ENCODE data around the gene RABL6.
"Not testable (repeated sequence)": the region's sequence is repeated elsewhere in the genome, so short reads cannot be mapped to it uniquely, and the experiment has no call there.

RABL6 gene

GRCh38 chr9:136776947-136777346 is 30.8 kb upstream of the RABL6 start:
- no peak for DNase-seq (ENCODE audit: low read depth)

DNA sequence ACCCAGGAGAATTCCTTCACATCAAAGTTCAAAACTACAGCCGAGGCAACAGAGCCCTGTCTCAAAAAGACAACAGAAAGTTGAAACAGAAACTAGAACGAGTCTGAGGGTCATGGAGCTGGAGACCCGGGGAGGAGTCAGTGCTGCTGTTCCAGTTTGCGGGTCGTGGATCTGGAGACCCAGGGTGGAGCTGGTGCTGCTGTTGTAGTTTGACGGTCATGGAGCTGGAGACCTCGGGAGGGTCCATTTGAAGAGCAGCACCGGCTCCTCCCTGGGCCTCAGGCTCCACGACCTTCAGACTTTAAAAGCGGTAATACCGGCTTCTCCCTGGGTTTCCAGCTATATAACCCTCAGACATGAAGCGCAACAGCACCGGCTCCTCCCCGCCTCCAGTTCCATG is 30.4 kb upstream of the RABL6 start:
- DNase-seq (ENCODE audit: low read depth), result no peak

GRCh38 chr9:136779808-136780207 is 27.9 kb upstream of the RABL6 start:
- DNase-seq (ENCODE audit: low read depth), result no peak

GRCh38 chr9:136782452-136782851 is 25.3 kb upstream of the RABL6 start:
- no peak for DNase-seq (ENCODE audit: low read depth)

- DNase-seq (ENCODE audit: low read depth), result no peak
Observed at GRCh38 chr9:136784249-136784996, 23.3 kb upstream of the RABL6 start.

DNA sequence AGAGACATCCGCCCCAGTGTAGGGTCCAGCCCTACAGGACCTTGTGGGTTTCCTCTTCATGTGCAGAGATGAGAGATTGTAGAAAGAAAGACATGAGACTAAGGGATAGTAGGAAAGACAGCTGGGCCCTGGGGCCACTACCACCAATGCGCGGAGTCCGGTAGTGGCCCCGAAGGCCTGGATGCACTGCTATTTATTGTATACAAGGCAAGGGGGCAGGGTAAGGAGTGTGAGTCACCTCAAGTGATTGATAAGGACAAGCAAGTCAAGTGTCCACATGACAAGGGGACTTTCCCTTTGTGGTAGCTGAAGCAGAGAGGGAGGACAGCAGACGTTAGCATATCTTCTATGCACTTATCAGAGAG is 22.8 kb upstream of the RABL6 start:
- DNase-seq (ENCODE audit: low read depth), result no peak

DNA sequence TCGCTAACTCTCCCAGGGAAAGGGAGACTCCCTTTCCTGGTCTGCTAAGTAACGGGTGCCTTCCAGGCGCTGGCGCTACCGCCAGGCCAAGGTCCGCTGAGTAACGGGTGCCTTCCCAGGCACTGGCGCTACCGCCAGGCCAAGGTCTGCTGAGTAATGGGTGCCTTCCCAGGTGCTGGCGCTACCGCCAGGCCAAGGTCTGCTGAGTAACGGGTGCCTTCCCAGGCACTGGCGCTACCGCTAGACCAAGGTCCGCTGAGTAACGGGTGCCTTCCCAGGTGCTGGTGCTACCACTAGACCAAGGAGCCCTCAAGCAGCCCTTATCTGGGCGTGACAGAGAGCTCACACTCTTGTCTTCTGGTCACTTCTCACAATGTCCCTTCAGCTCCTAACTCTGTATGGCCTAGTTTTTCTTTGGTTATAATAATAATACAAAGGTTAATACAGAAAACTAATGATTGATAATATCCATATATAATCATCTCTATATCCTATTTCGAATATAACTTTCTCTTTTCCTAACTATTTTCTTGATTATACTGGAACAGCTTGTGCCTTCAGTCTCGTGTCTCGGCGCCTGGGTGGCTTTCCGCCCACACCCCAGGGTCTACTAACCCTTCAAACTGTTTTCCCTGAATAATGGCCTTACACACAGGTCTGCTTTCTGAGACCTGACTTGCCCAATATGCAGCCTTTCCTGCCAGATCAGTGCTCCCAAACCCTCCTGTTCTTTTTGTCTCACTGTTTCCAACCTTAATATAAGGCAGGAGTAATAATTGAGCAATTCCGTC is 22.0 kb upstream of the RABL6 start:
- DNase-seq (ENCODE audit: low read depth), result not testable (repeated sequence)

DNA sequence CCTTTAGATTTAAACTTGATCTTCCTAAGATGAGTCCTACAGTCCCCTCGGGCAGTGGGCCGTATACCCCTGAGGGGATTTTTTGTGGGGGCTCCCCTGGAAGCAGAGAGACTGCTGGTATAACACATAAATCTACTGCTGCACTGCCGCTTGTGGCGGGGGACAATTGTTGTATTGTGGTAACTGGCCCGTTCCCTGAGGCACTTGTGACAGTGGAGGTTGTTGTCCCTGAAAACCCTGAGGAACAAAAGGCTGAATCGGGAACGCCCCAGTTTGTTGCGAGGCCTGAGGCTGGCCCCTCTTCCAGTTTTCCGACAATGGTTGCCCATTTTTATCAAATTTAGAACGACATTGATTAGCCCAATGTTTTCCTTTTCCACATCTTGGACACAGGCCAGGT is 21.3 kb upstream of the RABL6 start:
- no peak for DNase-seq (ENCODE audit: low read depth)

GRCh38 chr9:136786983-136787382 is 20.8 kb upstream of the RABL6 start:
- DNase-seq (ENCODE audit: low read depth), result not testable (repeated sequence)

DNA sequence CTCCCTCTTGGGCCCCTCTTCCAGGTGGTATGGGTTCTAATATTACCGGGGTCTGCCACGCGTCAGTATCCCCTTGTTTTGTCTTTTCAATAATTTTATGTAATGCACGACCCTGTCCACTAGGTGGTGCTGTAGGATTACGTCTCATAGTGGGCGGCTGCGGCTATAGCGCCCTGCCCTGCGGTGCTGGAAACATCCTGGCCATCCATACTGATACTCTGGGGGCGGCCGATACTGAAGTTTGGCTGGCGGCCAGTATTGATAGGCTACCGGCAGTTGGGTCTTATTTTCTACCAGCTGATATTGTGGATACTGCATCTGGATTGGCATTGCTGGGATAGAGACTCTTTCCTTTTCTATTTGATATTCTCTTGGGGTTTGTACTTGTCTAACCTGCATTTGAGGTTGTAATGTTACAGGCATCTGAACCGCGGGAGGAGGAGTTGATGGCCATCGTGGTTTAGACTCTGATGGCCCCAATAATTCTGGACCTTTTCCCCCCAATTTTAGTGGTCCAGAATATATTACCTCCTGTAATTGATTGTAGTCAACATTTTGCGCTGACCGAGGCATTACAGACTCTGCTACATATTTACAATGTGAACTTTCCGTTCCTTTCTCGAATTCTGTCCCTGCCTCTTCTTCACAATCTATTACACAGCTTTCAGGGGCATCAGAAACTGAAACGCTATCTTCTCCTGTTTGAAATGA is 19.9 kb upstream of the RABL6 start:
- peak; percentile 55 for DNase-seq (ENCODE audit: low read depth)

GRCh38 chr9:136788644-136789522 is 18.9 kb upstream of the RABL6 start:
- not testable (repeated sequence) for DNase-seq (ENCODE audit: low read depth)

- DNase-seq (ENCODE audit: low read depth), result no peak
Observed at GRCh38 chr9:136789523-136789937, 18.2 kb upstream of the RABL6 start.

DNA sequence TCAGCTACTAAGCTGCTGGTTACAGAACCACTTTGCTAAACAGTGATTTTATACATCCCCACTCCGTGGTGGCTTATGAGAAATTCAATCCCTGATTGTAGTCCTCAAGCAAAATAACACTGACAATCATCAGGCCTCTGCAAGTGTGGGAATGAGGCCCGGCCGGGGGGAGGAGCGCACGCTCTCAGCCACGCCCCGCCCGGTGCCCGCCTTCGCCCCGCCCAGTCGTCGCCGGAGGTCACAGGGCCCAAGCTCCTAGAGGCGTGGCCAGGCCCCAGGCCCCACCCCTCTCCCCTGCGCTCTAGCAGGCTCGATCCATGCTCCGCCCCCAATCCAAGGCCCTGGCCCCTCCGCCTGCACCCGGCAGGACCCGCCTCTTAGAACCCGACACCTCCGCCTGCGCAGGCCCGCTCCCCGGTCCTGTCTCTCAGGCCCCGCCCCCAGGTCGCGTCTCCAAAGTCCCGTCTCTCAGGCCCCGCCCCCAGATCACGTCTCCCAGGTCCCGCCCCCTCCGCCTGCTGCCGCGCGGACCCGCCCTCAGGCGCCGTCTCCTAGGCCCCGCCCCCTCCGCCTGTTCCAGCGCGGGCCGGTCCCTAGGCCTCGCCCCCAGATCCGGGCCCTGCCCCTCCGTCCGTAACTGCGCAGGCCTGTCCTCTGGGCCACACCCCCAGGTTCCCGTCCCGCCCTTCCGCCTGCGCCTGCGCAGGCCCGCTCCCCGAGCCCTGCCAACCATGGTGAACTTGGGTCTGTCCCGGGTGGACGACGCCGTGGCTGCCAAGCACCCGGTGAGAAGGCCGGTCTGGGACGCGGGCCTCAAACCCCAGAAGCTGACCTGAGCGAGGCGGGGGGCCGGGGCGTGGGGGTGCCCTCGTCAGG is 16.9 kb upstream of the RABL6 start, which contains the start of gene TMEM141:
Gene TMEM141, plus strand, starts transcription at position 705 of the 876 bp plus-strand sequence. Its CDS starts 27 bp downstream, at position 732.
- DNase-seq (ENCODE audit: low read depth), result peak; percentile 100

DNA sequence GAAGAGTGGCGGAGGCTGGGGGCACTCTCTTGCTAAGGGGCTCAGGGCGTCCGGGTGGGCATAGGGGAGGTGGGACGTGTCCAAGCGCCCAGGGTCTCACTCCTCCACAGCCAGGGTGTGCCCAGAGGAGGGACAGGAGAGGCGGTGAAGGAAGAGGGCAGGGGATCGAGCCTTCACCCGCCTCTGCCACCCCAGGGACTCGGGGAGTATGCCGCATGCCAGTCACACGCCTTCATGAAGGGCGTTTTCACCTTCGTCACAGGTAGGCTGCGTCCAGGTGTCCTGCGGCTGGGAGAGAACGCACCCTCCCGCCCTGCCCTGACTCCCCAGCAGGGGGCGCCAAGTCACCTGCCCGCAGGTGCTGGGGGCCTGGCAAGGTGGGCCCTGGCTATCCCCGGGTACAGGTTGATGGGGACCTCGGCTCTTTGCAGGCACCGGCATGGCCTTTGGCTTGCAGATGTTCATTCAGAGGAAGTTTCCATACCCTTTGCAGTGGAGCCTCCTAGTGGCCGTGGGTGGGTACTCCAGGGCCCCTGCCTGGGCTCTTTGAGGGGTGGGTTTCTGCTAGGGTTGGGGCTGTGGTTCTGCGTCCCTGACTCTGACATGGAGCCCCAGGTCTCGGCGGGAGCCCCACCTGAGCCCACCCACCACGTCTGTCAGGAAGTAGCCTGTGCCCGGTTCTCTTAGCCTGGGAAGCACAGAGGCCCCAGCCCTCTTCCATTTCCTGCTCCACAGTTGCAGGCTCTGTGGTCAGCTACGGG is 16.1 kb upstream of the RABL6 start:
- peak; percentile 52 for DNase-seq (ENCODE audit: low read depth)

GRCh38 chr9:136792321-136793085 is 15.2 kb upstream of the RABL6 start:
- no peak for DNase-seq (ENCODE audit: low read depth)

DNA sequence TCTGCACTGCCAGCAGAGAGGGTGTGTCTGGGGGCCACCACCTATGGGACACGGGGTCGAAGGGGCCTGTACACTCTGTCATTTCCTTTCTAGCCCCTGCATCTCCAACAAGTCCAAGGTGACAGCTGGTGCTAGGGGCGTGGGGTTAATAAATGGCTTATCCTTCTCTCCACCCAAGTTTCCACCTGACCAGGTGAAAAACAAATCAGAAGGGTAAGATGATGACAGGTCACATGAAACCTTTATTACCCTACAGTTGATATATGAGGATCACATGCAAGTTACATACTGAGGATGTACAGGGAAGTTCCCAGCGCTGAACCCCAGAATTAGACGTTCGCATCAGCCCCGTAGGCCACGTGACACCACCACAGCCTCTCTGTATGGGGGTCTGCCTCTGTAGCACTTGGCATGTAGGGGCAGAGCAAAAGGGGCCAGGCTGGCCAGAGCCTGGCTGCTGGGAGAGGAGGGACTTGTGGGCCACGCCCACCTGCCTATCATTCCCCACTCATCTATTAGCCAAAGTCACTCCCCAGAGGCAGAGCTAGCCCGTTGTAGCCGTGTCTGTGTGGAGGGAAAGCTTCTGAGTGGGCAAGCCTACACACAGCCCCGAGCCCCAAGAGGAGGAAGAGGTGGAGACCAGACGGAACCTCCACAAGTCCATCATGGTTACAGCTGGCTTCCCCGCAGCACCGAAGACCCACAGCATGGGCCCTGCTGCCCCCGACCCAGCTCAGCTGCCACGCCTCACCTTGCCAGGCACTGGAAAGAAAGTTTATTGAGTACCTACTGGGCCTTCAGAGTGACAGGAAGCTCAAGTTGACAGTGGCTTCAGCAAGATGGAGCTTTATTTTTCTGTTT is 14.4 kb upstream of the RABL6 start:
- DNase-seq (ENCODE audit: low read depth), result no peak

DNA sequence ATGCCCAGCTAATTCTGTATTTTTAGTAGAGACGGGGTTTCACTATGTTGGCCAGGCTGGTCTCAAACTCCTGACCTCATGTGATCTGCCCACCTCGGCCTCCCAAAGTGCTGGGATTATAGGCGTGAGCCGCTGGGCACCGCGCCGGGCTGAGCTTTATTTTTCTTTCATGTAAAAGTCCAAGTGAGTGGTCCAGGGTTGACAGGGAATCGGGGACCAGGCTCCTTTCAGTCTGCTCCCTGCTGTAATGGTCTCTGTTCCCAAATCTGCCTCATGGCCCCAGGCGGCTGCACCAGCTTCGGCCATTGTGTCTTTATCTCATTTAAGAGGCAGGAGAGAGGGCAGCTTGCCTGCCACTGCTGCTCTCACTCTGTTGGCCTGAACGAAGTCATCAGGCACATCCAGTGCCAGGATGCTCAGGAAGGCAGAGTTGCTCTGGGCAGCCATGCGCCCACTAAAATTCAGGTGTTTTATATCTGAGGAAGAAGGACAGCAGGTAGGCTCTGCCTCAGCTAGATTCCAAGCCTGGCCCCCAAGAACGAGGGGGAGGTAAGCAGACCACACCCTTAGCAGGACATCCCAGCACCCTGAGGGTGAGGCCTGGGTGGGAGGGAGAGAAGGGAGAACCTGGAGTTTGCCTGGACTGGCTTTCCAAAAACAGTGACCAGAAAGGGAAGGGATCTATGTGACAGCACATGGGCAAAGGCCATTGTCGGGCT is 13.3 kb upstream of the RABL6 start:
- DNase-seq (ENCODE audit: low read depth), result no peak

DNA sequence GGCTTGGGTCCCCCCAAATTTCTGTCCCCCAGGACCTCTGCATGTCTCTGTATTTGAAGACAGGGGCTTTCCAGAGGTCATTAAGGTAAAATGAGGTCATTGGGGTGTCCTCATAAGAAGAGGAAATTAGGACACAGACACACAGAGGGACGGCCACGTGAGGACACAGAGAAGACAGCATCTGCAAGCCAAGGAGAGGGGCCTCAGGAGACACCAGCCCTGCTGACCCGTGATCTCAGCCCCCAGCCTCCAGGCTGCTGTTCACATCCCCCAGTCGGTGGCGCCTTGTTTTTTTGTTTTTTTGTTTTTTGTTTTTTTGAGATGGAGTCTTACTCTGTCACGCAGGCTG is 12.8 kb upstream of the RABL6 start:
- DNase-seq (ENCODE audit: low read depth), result no peak
